HG03575 (cell line): ENCODE data around the gene ATG2B.

Source experiments
- ATAC-seq: cut with Tn5 transposase; IDR thresholded peaks from one replicate; pipeline ENCODE4 v1.9.1; 2021; ENCODE audit not compliant: unreplicated experiment, insufficient number of reproducible peaks, low FRiP score; ENCODE audit errors: extremely low read depth

Gene ATG2B

GRCh38 chr14:96263347-96264199 lies 99.6 kb downstream of the ATG2B start:
- ATAC-seq, result no peak

GRCh38 chr14:96261772-96262655 lies 101.1 kb downstream of the ATG2B start:
- no peak for ATAC-seq

GRCh38 chr14:96261053-96261452 lies 102.1 kb downstream of the ATG2B start:
- ATAC-seq, result no peak

GRCh38 chr14:96260341-96260821 lies 102.8 kb downstream of the ATG2B start:
- ATAC-seq, result no peak

- no peak for ATAC-seq
Observed at GRCh38 chr14:96257900-96258299, 105.2 kb downstream of the ATG2B start.

- ATAC-seq, result no peak
Observed at GRCh38 chr14:96257056-96257455, 106.1 kb downstream of the ATG2B start.

GRCh38 chr14:96256407-96256806 lies 106.7 kb downstream of the ATG2B start:
- ATAC-seq, result no peak

- ATAC-seq, result no peak
Observed at GRCh38 chr14:96255501-96256366, 107.4 kb downstream of the ATG2B start, which contains the start of gene BDKRB1. TSS of gene BDKRB1 (plus strand) at chr14:96256210. CDS start at chr14:96263683, 7,473 bp downstream.

GRCh38 chr14:96254687-96255086 lies 108.5 kb downstream of the ATG2B start:
- no peak for ATAC-seq

GRCh38 chr14:96252999-96253539 lies 110.1 kb downstream of the ATG2B start:
- no peak for ATAC-seq

- ATAC-seq, result no peak
Observed at GRCh38 chr14:96252323-96252998, 110.7 kb downstream of the ATG2B start.

- ATAC-seq, result no peak
Observed at GRCh38 chr14:96251656-96252155, 111.4 kb downstream of the ATG2B start.

GRCh38 chr14:96250485-96250884 lies 112.7 kb downstream of the ATG2B start:
- no peak for ATAC-seq

- no peak for ATAC-seq
Observed at GRCh38 chr14:96249029-96249428, 114.1 kb downstream of the ATG2B start.

- no peak for ATAC-seq
Observed at GRCh38 chr14:96247031-96247430, 116.1 kb downstream of the ATG2B start.

- ATAC-seq, result no peak
Observed at GRCh38 chr14:96246539-96246847, 116.6 kb downstream of the ATG2B start.

- no peak for ATAC-seq
Observed at GRCh38 chr14:96245710-96246538, 117.2 kb downstream of the ATG2B start.
